Uterus (tissue), 4 donors: ENCODE data around the gene ZFAND2B. TPM values are rescaled to one million over a fixed set of nuclear protein-coding genes. Genes with fewer than 3 reads are reported as not detected.

ENCODE experiments used
- DNase-seq, 2 donors: peaks; one replicate each; pipeline ENCODE4 v3.0.0-alpha.2; 2019 to 2020
- H3K27ac ChIP-seq, 2 donors: fragments of 200-600 bp; sonication (generic); 1 replicate in 1 of 2; 2 replicates in 1 of 2; pipeline ENCODE4 v1.5.1; 2016 to 2018
- H3K27me3 ChIP-seq, 2 donors: fragments of 200-600 bp; sonication (generic); one replicate each; pipeline ENCODE4 v1.5.1; 2018 to 2019; ENCODE audit warnings: control low read depth in 1 of 2
- H3K36me3 ChIP-seq, 2 donors: fragments of 200-600 bp; sonication (generic); one replicate each; pipeline ENCODE4 v1.5.1; 2019; ENCODE audit warnings: control low read depth in 1 of 2
- H3K4me1 ChIP-seq, 2 donors: fragments of 200-600 bp; sonication (generic); one replicate each; pipeline ENCODE4 v1.5.1; 2018 to 2019; ENCODE audit warnings: control low read depth in 1 of 2
- H3K4me3 ChIP-seq, 2 donors: fragments of 200-600 bp; sonication (generic); 1 replicate in 1 of 2; 2 replicates in 1 of 2; pipeline ENCODE4 v1.5.1; 2018 to 2019; ENCODE audit warnings: mild to moderate bottlenecking in 1 of 2
- H3K9me3 ChIP-seq, 2 donors: fragments of 200-600 bp; sonication (generic); one replicate each; pipeline ENCODE4 v1.5.1; 2019; ENCODE audit warnings: control low read depth in 1 of 2
- POLR2A ChIP-seq, 2 donors: fragments of 450-650 bp; IDR thresholded peaks; one replicate each; pipeline ENCODE4 v1.6.1; 2016; ENCODE audit warnings: antibody characterized with exemption in 2 of 2, mild to moderate bottlenecking in 1 of 2, moderate library complexity in 1 of 2
- intact Hi-C: fragments of 100-400 bp; cut with DNase I; formaldehyde crosslinking; loops from one replicate; pipeline ENCODE4 v1.15.1; 2023; ENCODE audit warnings: low total_unique reads
- total RNA-seq, 4 donors: library from RNA; depleted of rRNA in 3 of 4; stranded (reverse); fragments of >200 nt in 3 of 4; gene quantifications; one replicate each; pipeline versions ENCODE4 v1.1.0 to v1.2.4, GENCODE V29; 2014 to 2023
- TF ChIP-seq, protein P1 (sequence below), 4 experiments: fragments of 200-600 bp in 2 of 4; fragments of 450-650 bp in 2 of 4; sonication (generic) in 2 of 4; IDR thresholded peaks; one replicate each; pipeline ENCODE4 v1.5.1; 2016 to 2019; ENCODE audit warnings: antibody characterized with exemption in 4 of 4, mild to moderate bottlenecking in 2 of 4, moderate library complexity in 1 of 4
- donor health status: DM: yes; HTN: yes; CAD: no.

ZFAND2B gene
- total RNA-seq, 4 donors from 2014 or later, result 21.7 to 212 (median 45.2) TPM

DNA sequence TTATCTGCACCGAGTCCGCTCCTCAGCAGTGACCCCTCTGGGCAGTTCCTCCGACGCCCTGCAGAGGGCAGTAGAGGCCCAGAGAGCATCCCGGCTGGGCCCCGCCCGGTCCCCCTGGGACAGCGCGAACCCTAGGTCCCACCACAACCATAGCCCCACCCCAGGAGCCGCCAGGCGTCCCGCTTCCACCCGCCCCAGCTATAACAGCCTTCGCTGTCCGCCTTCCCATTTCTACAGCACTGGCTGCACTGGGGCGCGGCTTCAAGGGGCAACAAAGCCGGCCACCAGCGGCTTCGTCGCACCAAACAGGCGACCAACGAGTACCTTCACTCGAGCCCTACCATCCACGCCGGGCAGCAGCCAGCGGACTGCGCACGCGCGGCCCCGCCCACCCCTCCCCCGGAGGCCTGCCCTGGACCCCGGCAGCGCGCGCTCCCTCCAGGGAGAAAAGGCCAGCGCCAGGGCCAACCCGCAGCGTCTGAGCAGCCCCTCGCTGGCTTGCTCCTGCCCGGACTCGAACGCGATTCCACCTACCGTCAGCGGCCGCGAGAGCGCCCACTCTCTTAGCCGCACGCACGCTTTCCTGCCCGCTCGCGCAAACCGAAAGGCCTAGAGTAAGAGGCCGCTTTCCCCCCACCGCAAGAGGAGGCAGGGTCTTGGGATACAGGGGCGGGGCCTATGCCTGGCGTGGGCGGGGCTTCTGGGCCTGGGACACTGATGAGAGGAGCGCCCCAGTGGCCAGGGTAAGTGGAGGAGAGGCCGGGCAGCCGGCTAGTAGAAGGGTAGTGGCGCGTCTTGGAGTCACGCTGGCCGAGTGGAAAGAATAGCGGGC is 46.2 kb upstream of the ZFAND2B start, which contains the start of gene NHEJ1:
Gene NHEJ1 (minus strand): TSS at position 630 of the 832 bp plus-strand sequence. CDS start 2,453 bp downstream, outside the sequence.
- intact Hi-C loops, result loop anchor here (5.0 kb wide), 1 partner anchor 137 kb away; no protein-coding TSS in a partner anchor
- peak within 1 kb of the TSS; percentile 94 to 98 for H3K27ac ChIP-seq

DNA sequence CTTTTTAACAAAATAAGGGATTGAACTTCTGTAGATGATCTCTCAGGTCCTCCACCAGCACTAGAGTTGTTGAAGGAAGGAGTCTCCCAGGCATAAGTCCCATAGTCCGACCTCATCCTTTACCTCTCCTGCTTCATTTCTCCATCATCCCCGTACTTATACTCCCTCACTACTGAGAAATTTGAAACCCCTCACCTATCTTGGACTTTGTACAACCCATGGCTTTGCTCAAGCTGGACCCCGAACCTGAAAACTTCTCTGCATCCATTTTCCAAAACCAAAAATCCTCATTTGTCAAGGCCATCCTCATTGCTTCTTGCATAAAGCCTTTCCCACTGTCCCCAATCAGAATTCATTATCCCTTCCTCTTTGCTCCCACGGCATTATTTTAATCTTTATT is 45.5 kb upstream of the ZFAND2B start:
- DNase-seq, result no peak
- peak overlapping the region; percentile 94 to 98 for H3K27ac ChIP-seq
- H3K4me3 ChIP-seq, result peak overlapping the region; percentile 77 to 94
- intact Hi-C loops, result loop anchor here (5.0 kb wide), 1 partner anchor 136 kb away; no protein-coding TSS in a partner anchor
- TF ChIP-seq, protein P1, sequence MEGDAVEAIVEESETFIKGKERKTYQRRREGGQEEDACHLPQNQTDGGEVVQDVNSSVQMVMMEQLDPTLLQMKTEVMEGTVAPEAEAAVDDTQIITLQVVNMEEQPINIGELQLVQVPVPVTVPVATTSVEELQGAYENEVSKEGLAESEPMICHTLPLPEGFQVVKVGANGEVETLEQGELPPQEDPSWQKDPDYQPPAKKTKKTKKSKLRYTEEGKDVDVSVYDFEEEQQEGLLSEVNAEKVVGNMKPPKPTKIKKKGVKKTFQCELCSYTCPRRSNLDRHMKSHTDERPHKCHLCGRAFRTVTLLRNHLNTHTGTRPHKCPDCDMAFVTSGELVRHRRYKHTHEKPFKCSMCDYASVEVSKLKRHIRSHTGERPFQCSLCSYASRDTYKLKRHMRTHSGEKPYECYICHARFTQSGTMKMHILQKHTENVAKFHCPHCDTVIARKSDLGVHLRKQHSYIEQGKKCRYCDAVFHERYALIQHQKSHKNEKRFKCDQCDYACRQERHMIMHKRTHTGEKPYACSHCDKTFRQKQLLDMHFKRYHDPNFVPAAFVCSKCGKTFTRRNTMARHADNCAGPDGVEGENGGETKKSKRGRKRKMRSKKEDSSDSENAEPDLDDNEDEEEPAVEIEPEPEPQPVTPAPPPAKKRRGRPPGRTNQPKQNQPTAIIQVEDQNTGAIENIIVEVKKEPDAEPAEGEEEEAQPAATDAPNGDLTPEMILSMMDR (IDR thresholded peaks at IDR 0.05), result no peak
- TF ChIP-seq POLR2A (IDR thresholded peaks at IDR 0.05), result no peak
- H3K27me3 ChIP-seq, result no peaks in the 10 kb centered on the region
- H3K4me1 ChIP-seq, result peaks cover 0 to 4% of the 10 kb centered on the region in 2 donors
- no peaks in the 10 kb centered on the region for H3K9me3 ChIP-seq
- H3K36me3 ChIP-seq, result no peaks in the 10 kb centered on the region

More for the DNA sequence above, 46.2 kb upstream of the ZFAND2B start, which contains the start of gene NHEJ1:
- no peaks in the 10 kb centered on the region for H3K9me3 ChIP-seq
- H3K27me3 ChIP-seq, result no peaks in the 10 kb centered on the region
- no peaks in the 10 kb centered on the region for H3K36me3 ChIP-seq
- H3K4me3 ChIP-seq, result peak within 1 kb of the TSS; percentile 77 to 94
- TF ChIP-seq, protein P1 (IDR thresholded peaks at IDR 0.05), result peak; percentile 97 to 100 (median 98)
- TF ChIP-seq POLR2A (IDR thresholded peaks at IDR 0.05), result peak; percentile 31 to 69
- peak; percentile 98 to 99 for DNase-seq
- peaks cover 0 to 4% of the 10 kb centered on the region in 2 donors for H3K4me1 ChIP-seq

DNA sequence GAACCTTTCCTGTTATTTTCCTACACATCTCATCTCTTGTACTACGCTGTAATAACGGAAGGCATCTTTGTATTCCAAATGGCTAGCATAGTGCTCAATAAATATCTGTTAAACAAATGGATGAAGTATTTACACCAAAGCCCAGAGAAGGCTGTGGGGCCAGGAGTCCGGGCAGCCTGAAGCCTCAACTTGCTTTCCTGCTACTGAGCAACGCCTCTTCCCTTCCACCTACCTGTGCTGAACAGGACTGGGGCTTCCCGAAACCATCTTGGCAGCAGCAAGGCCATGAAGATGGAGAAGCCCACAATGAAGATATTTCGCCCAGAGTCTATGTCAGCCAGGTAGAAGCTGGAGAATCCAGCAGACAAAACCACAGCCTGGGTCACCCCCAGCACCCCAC is 43.4 kb upstream of the ZFAND2B start:
- Histone ChIP-seq H3K9me3 (no peaks in the 10 kb centered on the region), H3K27ac (no peak overlapping the region), H3K36me3 (no peaks in the 10 kb centered on the region), H3K27me3 (no peaks in the 10 kb centered on the region), H3K4me1 (peaks cover 0 to 4% of the 10 kb centered on the region in 2 donors), H3K4me3 (no peak overlapping the region)
- DNase-seq, result no peak
- intact Hi-C loops, result loop anchor here (5.0 kb wide), 1 partner anchor 134 kb away; no protein-coding TSS in a partner anchor
- no peak for TF ChIP-seq POLR2A (IDR thresholded peaks at IDR 0.05)
- TF ChIP-seq, protein P1 (IDR thresholded peaks at IDR 0.05), result no peak

DNA sequence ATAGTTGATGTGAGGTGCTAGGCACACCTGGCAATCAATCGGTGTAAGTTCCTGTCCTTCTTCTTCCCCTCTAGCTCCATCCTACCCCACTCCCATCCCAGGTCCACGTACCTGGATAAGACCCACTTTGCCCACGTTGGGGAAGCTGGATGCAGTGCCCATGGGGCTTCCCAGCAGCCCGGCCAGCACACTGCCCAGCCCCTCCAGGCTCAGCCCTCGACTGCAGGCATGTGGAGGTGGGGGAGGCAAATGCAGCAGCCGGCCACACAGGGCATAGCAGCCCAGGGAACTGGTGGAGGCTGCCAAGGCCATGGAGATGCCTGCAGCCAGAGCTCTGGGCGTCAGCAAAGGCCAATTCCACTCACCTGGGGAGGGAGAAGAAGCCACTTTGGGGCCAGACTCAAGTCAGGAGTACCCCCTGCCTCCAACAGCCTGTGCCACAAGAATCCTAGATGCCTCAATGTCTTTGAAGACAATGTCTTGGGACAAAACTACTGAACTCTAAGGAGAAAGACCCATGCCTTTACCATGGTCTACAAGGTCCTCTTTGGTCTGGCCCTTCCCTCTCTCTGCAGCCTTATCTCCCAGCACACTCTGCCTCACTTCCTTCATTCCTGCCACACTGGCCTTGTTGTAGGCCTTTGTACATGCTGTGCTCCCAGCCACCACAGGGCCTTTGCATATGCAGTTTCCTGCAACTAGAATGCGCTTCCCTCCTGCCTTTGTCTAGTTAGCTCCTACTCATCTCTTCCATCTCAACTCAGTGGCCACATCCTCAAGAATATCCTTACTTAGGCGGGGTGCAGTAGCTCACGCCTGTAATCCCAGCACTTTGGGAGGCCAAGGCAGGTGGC is 41.3 kb upstream of the ZFAND2B start:
- no peak for TF ChIP-seq POLR2A (IDR thresholded peaks at IDR 0.05)
- TF ChIP-seq, protein P1 (IDR thresholded peaks at IDR 0.05), result no peak
- Histone ChIP-seq H3K4me1 (no peaks in the 10 kb centered on the region), H3K27ac (no peak overlapping the region), H3K9me3 (no peaks in the 10 kb centered on the region), H3K36me3 (no peaks in the 10 kb centered on the region), H3K27me3 (no peaks in the 10 kb centered on the region), H3K4me3 (no peak overlapping the region)
- no peak for DNase-seq
- intact Hi-C loops, result no loop called here
